Left kidney (tissue), 2 donors: ENCODE results near the gene PTX3. TPM values are rescaled to one million over a fixed set of nuclear protein-coding genes. Genes with fewer than 3 reads are reported as not detected.

Experiments used
- DNase-seq: peaks from one replicate; pipeline ENCODE4 v3.0.0-alpha.2; 2013
- polyA plus RNA-seq: library from polyadenylated mRNA; unstranded; fragments of 120-200 nt; gene quantifications from one replicate; pipeline ENCODE4 v1.2.1, GENCODE V29; 2013; ENCODE audit not compliant: insufficient read length

PTX3 gene
- polyA plus RNA-seq, 1 donor = 4.5 TPM

DNA sequence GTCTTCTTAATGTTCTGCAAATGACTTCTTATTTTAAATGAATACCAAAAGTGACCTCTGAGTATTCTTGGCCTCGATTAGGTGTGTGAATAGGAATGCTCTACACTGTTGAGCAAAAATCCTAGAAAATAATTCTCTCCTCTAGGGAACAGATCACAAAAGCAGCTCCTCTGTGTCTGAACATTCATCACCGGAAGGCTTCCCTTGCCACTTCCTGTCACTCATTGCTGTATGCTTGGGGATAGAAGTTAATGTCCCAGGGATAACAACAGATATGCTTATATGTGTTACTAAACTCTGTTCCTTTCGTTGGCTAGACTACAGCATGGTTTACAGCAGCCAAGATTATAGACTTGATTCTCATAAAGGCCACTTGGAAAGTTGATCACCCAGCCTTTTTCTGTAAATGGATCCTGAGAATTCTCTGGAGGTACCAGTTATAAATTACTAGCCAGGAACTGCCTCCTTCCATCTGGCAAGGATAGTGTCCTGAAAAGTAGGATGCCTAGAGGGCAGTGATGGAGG is 16.0 kb upstream of the PTX3 start:
- DNase-seq = no peak

DNA sequence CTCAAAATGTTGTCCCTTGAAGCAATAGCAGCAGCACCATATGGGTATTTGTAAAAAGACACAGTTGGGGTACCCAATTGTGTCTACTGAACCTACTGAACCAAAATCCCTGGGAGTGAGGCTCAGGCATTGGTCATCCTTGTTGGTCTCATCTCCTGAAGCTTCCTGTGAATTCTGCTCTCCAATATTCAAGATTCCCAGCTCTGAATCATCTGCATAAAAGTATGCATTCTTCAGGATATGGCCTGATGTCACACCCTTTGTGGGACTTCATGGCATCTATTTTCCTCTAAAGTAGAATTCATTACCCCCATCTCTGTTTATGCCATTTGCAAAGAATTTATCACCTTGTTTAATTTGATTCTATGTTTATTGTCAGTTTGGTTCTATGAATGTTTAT is 13.3 kb upstream of the PTX3 start:
- no peak for DNase-seq

- DNase-seq = no peak
Observed at GRCh38 chr3:157427901-157428300, 8.7 kb upstream of the PTX3 start.

GRCh38 chr3:157428853-157429252 is 7.8 kb upstream of the PTX3 start:
- no peak for DNase-seq

GRCh38 chr3:157429708-157430107 is 6.9 kb upstream of the PTX3 start:
- no peak for DNase-seq

- peak; percentile 17 for DNase-seq
Observed at GRCh38 chr3:157438194-157438730, 1.6 kb downstream of the PTX3 start.

- no peak for DNase-seq
Observed at GRCh38 chr3:157441102-157441624, 4.5 kb downstream of the PTX3 start.

GRCh38 chr3:157442729-157443128 is 6.1 kb downstream of the PTX3 start:
- no peak for DNase-seq

- DNase-seq = no peak
Observed at GRCh38 chr3:157443905-157444796, 7.5 kb downstream of the PTX3 start.

DNA sequence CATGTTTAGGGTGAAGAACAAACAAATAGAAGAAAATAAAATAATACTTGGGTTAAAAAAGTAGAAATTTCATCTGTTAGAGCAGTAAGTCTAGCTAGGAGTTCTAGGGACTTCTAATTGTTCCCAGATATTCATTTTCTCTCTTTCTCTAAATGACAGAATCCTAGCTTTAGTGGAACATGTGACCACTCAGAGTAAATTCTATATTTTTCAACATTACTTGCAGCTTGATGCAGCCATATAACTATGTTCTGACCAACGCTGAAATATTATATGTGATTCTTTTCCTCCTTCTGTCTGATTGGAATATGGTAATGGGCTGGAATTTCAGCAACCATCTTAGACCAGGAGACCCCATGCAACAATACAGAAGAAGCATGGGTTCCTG is 8.1 kb downstream of the PTX3 start:
- DNase-seq = no peak

GRCh38 chr3:157445857-157446256 is 9.2 kb downstream of the PTX3 start:
- DNase-seq = no peak

- DNase-seq = peak; percentile 15
Observed at GRCh38 chr3:157447026-157447694, 10.5 kb downstream of the PTX3 start.

DNA sequence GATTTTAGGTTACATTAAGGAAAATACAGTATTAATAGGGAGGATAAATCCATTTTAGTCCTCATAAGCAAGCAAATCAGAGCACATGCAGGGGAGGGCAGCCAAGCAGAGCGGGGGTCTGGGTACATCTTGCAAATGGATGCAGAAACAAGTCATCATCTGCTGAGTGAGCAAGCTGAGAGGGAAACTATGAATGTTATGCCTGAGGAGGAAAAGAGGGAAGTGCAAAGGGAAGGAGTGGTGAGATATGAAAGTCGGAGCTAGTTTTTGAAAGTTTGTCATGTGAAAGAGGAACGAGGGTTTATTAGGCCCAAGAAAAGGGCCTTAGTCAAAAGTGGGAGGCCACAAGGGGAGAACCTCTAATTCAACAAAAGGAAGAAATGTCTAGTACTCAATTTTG is 15.4 kb downstream of the PTX3 start:
- no peak for DNase-seq

DNA sequence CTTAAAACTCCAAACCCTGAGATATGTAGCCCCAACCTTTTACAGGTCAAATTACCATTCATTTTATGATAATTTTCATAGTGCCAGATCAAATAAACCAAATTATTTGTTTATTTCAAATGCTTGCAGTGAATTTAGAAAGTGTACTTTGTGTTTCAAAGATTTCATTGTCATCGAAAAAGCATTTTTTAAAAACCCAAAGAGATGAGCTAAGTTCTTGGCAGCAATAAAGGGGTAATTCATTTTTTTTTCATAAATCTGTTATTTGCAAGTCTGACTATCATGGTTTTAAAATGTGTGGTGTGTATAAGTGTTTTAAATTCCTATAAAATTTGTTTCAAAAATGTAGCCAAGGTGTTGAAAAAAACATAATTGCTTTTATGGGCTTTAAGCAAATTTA is 17.2 kb downstream of the PTX3 start:
- no peak for DNase-seq

DNA sequence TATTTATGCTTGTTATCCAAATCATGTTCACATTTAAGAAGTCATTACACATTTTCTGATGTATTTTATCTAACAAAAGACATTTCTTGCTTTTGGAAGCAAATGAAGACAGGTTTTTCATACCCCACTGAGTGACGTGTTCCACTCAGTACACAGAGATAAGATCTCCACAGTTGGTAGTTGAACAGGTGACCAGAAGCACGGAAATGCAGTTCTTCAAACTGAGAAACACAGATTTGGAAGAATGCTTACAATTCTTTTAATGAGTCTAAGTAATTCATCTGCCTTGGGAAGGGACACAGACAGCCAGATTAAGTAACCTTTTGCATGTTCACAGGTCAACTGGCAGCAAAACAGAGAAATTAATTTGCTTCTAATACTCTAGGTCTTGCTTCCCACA is 23.1 kb downstream of the PTX3 start:
- DNase-seq = no peak

GRCh38 chr3:157460253-157460652 is 23.6 kb downstream of the PTX3 start:
- DNase-seq = no peak

DNA sequence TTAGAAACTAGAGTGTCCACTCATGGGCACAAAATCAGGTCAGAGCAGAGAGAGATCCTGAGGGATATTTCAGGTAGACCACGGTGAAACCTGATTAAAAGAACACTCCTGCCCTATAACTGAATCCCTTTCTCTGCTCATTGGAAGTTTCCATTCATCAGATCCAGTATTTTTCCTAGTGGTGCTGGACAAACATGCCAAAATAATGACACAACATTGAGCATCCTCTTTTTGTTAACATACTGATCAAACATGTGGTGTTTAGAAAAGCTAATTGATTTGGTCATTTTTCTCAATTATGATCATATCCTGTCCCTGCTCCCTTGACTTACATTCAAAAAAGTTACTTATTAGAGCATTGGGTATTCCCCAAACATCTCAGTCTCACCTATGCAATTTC is 27.2 kb downstream of the PTX3 start:
- no peak for DNase-seq

- no peak for DNase-seq
Observed at GRCh38 chr3:157464321-157464720, 27.7 kb downstream of the PTX3 start.

- DNase-seq = no peak
Observed at GRCh38 chr3:157465741-157466140, 29.1 kb downstream of the PTX3 start.

DNA sequence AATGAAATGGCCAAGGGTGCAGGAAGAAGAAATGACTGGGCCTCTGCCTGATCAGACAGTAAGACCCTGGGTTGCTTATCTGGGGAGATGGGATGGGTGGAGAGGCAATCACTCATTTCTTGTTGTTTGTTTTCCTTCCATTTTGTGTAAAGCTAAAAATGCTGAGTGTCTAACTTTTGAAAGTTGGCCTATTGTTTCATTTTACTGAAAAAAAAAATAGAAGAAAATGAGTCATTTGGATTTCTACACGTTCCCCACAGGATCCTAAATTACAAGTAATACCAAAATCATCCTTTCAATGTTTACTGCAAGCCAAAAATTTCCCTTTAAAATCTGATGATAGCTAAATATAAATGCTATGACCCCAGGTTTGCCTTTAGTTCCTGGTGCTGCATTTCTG is 30.6 kb downstream of the PTX3 start:
- no peak for DNase-seq

DNA sequence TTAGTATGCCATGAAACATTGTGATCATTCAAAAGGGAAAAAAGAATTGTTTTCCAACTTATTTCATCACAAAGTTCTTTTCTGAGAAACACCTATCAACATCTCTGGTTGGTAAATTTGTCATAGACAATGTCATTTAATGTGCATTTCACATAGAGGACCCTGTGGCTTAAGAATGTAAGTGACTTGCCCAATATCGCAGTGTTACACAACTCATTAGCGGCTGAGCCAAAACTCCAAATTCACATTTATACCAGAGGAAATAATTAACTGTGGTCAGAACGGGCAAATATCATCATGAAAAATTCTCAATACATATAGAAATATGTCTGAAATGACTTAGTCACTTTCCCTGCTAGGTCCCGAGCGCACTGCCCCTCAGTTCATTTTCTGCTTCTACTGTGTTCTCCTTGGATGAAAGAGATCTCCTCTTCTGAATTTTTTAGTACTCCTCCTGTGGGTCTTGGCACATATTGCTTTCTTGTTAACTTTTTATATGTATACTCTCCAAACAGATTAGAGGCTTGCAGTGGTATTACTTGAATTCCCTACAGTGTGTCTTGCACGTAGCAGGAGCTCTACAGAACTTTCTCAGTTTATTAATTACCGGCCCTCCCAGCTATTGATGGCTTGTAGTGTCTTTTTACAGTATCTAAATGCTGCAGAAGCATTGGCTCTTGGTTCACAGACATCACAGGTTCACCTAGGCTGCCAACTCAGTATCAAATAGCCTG is 33.1 kb downstream of the PTX3 start:
- DNase-seq = no peak

GRCh38 chr3:157471064-157471463 is 34.4 kb downstream of the PTX3 start:
- no peak for DNase-seq
